GM12873 (cell line): ENCODE data around the gene C19orf25.

Experiments
- CTCF ChIP-seq: IDR thresholded peaks from 2 replicates; pipeline ENCODE4 v1.5.1; 2012; ENCODE audit warnings: low read depth, mild to moderate bottlenecking, moderate library complexity, low read length, control low read depth; ENCODE audit not compliant: insufficient read depth; ENCODE audit errors: missing control alignments

The C19orf25 gene

GRCh38 chr19:1431759-1432506, 47.1 kb downstream of the C19orf25 start:
- TF ChIP-seq CTCF: no peak

GRCh38 chr19:1430246-1430645, 48.8 kb downstream of the C19orf25 start:
- no peak for TF ChIP-seq CTCF

DNA sequence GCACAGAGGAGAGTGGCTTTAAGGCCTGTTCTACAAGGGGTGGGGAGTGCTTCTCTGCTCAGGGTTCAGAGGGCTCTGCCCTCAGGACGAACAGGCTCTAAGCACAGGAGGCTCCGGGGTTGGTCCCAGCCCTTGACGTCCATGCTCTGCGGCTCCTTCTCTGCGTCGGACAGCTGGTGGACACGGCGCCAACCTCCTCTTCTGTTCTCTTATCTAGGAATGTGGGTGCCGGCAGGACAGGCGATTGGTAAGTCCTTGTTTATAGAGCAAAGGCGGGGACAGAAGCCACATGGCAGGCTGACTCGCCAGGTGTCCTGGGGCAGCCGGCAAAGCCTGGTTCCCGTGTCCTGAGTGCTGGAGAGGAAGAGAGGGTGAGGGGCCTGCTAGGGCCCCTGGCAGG, 49.3 kb downstream of the C19orf25 start:
- TF ChIP-seq CTCF: no peak

DNA sequence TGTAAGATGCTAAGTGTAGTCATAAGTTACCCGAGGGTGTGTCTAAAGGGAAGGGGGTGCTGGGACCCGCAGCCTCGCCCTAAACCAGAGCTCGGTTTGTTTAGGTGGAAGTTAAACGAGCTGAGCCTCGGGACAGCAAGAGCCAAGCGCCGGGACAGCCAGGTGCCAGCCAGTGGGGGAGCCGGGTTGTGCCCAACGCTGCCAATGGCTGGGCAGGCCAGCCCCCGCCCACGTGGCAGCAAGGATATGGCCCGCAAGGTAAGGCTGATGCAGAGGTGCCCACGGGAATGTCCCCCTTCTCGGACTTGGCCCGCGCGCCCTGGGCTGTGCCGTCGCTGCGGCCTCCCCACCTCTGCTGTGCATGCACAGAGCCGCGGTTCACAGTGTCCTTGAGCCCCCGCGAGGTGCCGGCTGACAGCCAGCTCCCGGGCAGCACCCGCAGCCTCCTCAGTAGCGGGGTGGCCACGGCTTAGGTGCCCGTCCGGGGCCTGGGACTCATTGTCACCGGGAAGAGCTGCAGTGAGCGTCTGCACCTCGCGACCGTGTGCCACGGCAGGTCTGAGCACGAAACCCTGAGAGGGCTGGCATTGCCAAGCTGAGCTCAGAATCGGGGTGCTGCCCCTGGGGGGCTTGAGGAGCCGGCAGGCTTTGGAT, 50.1 kb downstream of the C19orf25 start:
- no peak for TF ChIP-seq CTCF

DNA sequence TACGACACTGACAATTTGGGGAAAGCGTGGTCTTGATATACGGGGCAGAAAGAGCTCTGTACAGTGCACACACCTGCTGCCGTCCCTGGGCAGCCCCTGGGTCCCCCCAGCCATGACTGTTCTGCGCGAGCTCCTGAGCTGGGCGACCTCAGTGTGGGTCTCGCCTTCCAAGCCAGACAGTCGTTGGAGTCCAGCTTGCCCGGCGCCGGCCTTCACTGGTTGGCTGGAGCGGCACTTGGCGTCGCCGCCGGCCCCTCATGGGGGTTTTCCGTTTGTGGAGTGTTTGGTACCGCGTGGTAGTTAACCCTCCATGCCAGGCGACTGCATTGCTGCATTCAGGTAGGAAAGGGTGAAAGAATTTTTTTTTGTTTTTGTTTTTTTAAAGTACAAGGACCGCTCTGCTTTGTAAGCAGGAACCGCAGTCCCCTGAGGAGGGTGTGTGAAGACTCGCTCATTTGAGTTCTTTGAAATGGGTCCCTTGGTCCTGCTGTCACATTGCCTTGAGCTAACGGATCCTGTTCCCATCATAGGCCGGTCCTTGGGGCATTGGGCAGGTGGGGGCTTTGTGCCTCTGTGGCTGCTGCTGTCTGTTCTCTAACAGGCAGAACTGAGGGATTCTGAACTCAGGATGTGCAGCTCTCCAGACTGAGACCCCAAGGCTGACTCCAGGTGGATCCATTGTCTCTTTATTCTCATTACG, 51.6 kb downstream of the C19orf25 start:
- no peak for TF ChIP-seq CTCF

GRCh38 chr19:1426736-1427135, 52.3 kb downstream of the C19orf25 start:
- no peak for TF ChIP-seq CTCF

- TF ChIP-seq CTCF: no peak
These were observed 53.1 kb downstream of the C19orf25 start for GRCh38 chr19:1425902-1426301.
